Measurements from ENCODE around the gene SLC34A3.
"Not testable (repeated sequence)": the region's sequence is repeated elsewhere in the genome, so short reads cannot be mapped to it uniquely, and the experiment has no call there.

The SLC34A3 gene

DNA sequence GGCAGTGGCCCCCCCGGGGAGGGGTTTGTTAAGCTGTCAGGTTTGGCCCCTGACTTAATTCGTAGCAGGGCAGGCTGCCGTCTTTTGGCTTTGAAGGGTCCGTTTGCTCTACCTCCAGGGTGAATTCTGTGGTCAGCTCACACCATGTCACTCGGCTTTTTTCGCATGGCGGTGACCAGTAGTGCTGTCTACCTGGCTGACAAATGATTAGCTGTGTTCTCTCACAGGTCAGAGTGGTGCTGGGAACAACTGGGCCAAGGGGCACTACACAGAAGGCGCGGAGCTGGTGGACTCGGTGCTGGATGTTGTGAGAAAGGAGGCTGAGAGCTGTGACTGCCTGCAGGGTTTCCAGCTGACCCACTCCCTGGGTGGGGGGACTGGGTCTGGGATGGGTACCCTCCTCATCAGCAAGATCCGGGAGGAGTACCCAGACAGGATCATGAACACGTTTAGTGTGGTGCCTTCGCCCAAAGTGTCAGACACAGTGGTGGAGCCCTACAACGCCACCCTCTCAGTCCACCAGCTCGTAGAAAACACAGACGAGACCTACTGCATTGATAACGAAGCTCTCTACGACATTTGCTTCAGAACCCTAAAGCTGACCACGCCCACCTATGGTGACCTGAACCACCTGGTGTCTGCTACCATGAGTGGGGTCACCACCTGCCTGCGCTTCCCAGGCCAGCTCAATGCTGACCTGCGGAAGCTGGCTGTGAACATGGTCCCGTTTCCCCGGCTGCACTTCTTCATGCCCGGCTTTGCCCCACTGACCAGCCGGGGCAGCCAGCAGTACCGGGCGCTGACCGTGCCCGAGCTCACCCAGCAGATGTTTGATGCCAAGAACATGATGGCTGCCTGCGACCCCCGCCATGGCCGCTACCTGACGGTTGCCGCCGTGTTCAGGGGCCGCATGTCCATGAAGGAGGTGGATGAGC lies 11.8 kb downstream of the SLC34A3 start:
- peak overlapping the region; percentile 95 for H3K4me3 ChIP-seq (ENCODE audit: low read depth, low read length)
- TF ChIP-seq CTCF (IDR thresholded peaks at IDR 0.05; ENCODE audit: borderline replicate concordance, insufficient read depth, low read depth, low read length), result no peak

DNA sequence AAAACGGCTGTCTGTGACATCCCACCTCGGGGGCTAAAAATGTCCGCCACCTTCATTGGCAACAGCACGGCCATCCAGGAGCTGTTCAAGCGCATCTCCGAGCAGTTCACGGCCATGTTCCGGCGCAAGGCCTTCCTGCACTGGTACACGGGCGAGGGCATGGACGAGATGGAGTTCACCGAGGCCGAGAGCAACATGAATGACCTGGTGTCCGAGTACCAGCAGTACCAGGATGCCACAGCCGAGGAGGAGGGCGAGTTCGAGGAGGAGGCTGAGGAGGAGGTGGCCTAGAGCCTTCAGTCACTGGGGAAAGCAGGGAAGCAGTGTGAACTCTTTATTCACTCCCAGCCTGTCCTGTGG lies 12.5 kb downstream of the SLC34A3 start:
- H3K4me3 ChIP-seq (ENCODE audit: low read depth, low read length), result not testable (repeated sequence)

GRCh38 chr9:137243626-137244485 lies 13.2 kb downstream of the SLC34A3 start:
- H3K4me3 ChIP-seq (ENCODE audit: low read depth, low read length), result no peak overlapping the region

DNA sequence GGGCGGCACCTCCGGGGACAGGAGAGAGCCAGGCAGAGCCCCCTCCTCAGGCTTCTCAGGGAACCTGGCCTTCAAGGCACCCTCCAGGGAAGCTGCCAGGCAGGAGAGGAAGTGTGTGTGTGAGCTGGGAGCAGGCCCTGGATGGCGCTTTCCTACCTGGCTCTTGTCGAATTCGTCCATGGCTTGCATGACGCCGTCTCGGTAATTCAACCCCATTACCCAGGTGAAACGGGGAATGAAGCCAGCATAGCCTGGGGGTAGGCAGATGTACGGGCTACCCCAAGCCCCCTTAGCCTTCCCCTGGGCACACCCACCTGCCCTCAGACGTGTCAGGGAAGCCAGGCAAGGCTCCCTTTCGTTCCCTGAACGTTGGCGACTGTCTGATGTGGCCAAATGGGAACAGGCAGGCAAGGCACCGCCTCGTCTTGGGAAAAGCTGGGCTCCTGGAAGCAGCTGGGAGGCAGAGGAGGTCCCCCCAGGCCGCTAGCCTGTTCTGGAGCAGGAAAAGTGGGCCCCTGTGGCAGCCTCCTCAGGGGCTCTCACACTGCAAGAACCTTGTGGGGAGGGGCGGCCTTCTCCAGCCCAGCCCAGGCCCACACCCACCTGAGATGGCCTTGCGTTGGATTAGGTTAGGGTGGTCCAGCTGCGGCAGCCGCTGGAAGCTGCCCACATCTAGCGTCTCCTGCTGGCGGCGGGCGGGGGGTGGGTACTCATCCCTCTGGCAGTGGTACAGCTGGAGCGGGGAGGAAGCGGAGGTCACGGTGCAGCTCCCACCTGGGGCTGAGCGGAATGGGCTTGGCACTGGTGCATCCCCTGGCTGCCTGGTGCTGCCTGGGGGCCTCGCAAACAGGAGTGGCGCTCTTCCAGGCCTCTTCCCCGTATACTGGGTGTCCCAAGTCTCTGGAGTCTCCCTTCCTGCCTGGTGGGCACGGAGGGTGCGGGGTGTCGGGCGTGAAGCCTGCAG lies 14.1 kb downstream of the SLC34A3 start:
- no peak for TF ChIP-seq CTCF (IDR thresholded peaks at IDR 0.05; ENCODE audit: borderline replicate concordance, insufficient read depth, low read depth, low read length)
- no peak overlapping the region for H3K4me3 ChIP-seq (ENCODE audit: low read depth, low read length)

More at GRCh38 chr9:137243626-137244485, 13.2 kb downstream of the SLC34A3 start:
- TF ChIP-seq CTCF (IDR thresholded peaks at IDR 0.05; ENCODE audit: borderline replicate concordance, insufficient read depth, low read depth, low read length), result no peak

GRCh38 chr9:137245450-137246421 lies 15.0 kb downstream of the SLC34A3 start:
- H3K4me3 ChIP-seq (ENCODE audit: low read depth, low read length), result no peak overlapping the region
- no peak for TF ChIP-seq CTCF (IDR thresholded peaks at IDR 0.05; ENCODE audit: borderline replicate concordance, insufficient read depth, low read depth, low read length)

DNA sequence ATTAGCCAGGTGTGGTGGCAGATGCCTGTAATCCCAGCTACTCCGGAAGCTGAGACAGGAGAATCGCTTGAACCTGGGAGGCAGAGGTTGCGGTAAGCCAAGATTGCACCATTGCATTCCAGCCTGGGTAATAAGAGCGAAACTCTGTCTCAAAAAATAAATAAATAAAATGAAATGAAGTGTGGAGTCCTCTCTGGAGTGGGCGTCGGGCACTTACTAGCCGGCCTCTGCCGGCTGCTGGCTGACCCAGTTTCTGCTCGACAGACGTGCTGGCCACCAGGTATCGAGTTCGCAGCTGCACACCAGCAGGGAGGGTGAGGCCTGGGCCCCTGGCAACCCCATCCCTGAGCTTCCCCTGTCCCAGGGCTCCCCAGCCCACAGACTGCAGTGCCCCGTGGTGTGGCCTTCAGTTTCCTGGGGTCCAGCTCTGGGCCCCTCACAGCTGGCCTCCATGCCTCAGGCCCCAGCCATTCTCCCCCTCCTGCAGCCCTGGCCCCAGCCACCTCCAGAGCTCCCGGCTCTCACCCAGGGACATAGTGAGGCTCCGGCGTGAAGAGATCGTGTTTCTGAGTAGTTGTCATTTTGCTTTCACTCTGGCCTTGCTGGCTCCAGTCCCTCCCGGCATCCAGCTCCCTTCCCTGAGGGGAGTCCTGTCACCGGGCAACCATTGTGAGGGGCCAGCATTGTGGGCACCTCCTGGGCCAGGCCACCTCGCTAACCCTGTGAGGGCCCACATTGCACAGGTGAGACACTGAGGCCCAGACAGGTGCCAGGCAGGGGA lies 16.6 kb downstream of the SLC34A3 start:
- TF ChIP-seq CTCF (IDR thresholded peaks at IDR 0.05; ENCODE audit: borderline replicate concordance, insufficient read depth, low read depth, low read length), result no peak
- no peak overlapping the region for H3K4me3 ChIP-seq (ENCODE audit: low read depth, low read length)

Measured in GM12875 (cell line).